HFFc6 (cell line): Measurements from ENCODE around the gene MKRN2OS. TPM values are rescaled to one million over a fixed set of nuclear protein-coding genes. Genes with fewer than 3 reads are reported as not detected.

Source experiments
- DNase-seq: peaks from one replicate; pipeline ENCODE4 v3.0.0-alpha.2; 2018
- H3K27ac Mint-ChIP-seq: 2 replicates; pipeline ENCODE4 v1.8.0; 2020; ENCODE audit warnings: mild to moderate bottlenecking, mixed read lengths
- H3K27me3 Mint-ChIP-seq: 2 replicates; pipeline ENCODE4 v1.8.0; 2021; ENCODE audit warnings: mild to moderate bottlenecking, moderate library complexity, mixed read lengths; ENCODE audit not compliant: insufficient read depth
- H3K36me3 Mint-ChIP-seq: 2 replicates; pipeline ENCODE4 v1.8.0; 2021; ENCODE audit warnings: low read depth, mixed read lengths
- H3K4me1 Mint-ChIP-seq: 2 replicates; pipeline ENCODE4 v1.8.0; 2020; ENCODE audit warnings: low read depth, mixed read lengths
- H3K4me3 Mint-ChIP-seq: 2 replicates; pipeline ENCODE4 v1.8.0; 2020; ENCODE audit warnings: mild to moderate bottlenecking, moderate library complexity, mixed read lengths
- H3K9me3 Mint-ChIP-seq: 2 replicates; pipeline ENCODE4 v1.8.0; 2020; ENCODE audit warnings: mild to moderate bottlenecking, mixed read lengths
- CTCF ChIP-seq: fragments of 200-600 bp; sonication (generic); IDR thresholded peaks from 2 replicates; pipeline ENCODE4 v1.5.0; 2021; ENCODE audit warnings: antibody characterized with exemption, mild to moderate bottlenecking
- long read RNA-seq: library from polyadenylated mRNA; unstranded; transcript quantifications from one replicate; pipeline ENCODE4 v2.0.0, GENCODE V29; 2019
- total RNA-seq, 6 experiments: library from RNA; stranded (reverse); fragmentation: NEBNext Ultra II Directional; extraction: Animal tissue kit (Norgen Biotek cat#: 25700); gene quantifications; 2 replicates in 1 of 6; 3 replicates in 5 of 6; pipeline ENCODE4 v1.2.3, GENCODE V29; 2021

The MKRN2OS gene
- not detected for total RNA-seq
- long read RNA-seq, partial matches to known transcripts: 0 of 1 reads
- long read RNA-seq, other reads (novel, unspliced or antisense): 1 of 1 reads

GRCh38 chr3:12545473-12545791 lies at the start of gene MKRN2OS:
MKRN2OS (minus strand) TSS chr3:12545499; CDS start chr3:12545464, 35 bp downstream.
- H3K4me3 Mint-ChIP-seq: no peak within 1 kb of the TSS
- H3K36me3 Mint-ChIP-seq: no peaks in the 10 kb centered on the region
- H3K27ac Mint-ChIP-seq: no peak within 1 kb of the TSS
- no peaks in the 10 kb centered on the region for H3K9me3 Mint-ChIP-seq
- DNase-seq: no peak
- TF ChIP-seq CTCF: no peak
- H3K27me3 Mint-ChIP-seq: no peaks in the 10 kb centered on the region
- H3K4me1 Mint-ChIP-seq: no peaks in the 10 kb centered on the region

- TF ChIP-seq CTCF: no peak
- H3K9me3 Mint-ChIP-seq: no peaks in the 10 kb centered on the region
- peaks cover 2% of the 10 kb centered on the region for H3K27me3 Mint-ChIP-seq
- 0 out of 2 replicates have a peak overlapping the region, but pooled peaks have one; percentile 23 for H3K27ac Mint-ChIP-seq
- H3K4me1 Mint-ChIP-seq: peaks cover 10% of the 10 kb centered on the region
- no peak for DNase-seq
- H3K36me3 Mint-ChIP-seq: peaks cover 47% of the 10 kb centered on the region
- H3K4me3 Mint-ChIP-seq: no peak overlapping the region
These were observed 48.2 kb upstream of the MKRN2OS start for GRCh38 chr3:12593473-12593872.

GRCh38 chr3:12591997-12592715 lies 46.9 kb upstream of the MKRN2OS start:
- Mint-ChIP-seq H3K4me3 (no peak overlapping the region), H3K27me3 (peaks cover 2% of the 10 kb centered on the region), H3K4me1 (peaks cover 23% of the 10 kb centered on the region), H3K36me3 (peaks cover 49% of the 10 kb centered on the region), H3K27ac (no peak overlapping the region; the same call in 1 of the 2 replicates), H3K9me3 (no peaks in the 10 kb centered on the region)
- no peak for TF ChIP-seq CTCF
- DNase-seq: no peak

GRCh38 chr3:12591456-12591855 lies 46.2 kb upstream of the MKRN2OS start:
- peaks cover 2% of the 10 kb centered on the region for H3K27me3 Mint-ChIP-seq
- H3K27ac Mint-ChIP-seq: no peak overlapping the region
- peaks cover 25% of the 10 kb centered on the region for H3K4me1 Mint-ChIP-seq
- H3K36me3 Mint-ChIP-seq: peaks cover 50% of the 10 kb centered on the region
- no peak for DNase-seq
- H3K9me3 Mint-ChIP-seq: no peaks in the 10 kb centered on the region
- no peak overlapping the region for H3K4me3 Mint-ChIP-seq
- no peak for TF ChIP-seq CTCF

- TF ChIP-seq CTCF: no peak
- Mint-ChIP-seq H3K27ac (no peak overlapping the region), H3K4me3 (no peak overlapping the region), H3K27me3 (peaks cover 2% of the 10 kb centered on the region), H3K4me1 (peaks cover 25% of the 10 kb centered on the region), H3K9me3 (no peaks in the 10 kb centered on the region), H3K36me3 (peaks cover 48% of the 10 kb centered on the region)
- DNase-seq: no peak
These were observed 44.8 kb upstream of the MKRN2OS start for GRCh38 chr3:12590096-12590495.
